GM06990 (cell line): ENCODE data around the gene ENO3.

ENCODE experiments used
- DNase-seq: peaks from one replicate; pipeline ENCODE4 v3.0.0-alpha.2; 2011; ENCODE audit not compliant: insufficient read length; ENCODE audit errors: extremely low read depth
- H3K27me3 ChIP-seq: replicated peaks from 2 replicates; pipeline ENCODE4 v1.6.0; 2011; ENCODE audit warnings: low read length; ENCODE audit not compliant: control insufficient read depth, insufficient read depth
- H3K36me3 ChIP-seq: 2 replicates; pipeline ENCODE4 v1.5.1; 2011; ENCODE audit warnings: low read length; ENCODE audit not compliant: control insufficient read depth, insufficient read depth
- H3K4me3 ChIP-seq: replicated peaks from 2 replicates; pipeline ENCODE4 v1.5.1; 2011; ENCODE audit warnings: low read depth, mild to moderate bottlenecking, control low read depth, low read length
- CTCF ChIP-seq: IDR thresholded peaks from 2 replicates; pipeline ENCODE4 v1.5.1; 2011; ENCODE audit warnings: low read length, control low read depth, mild to moderate bottlenecking, inconsistent platforms; ENCODE audit not compliant: insufficient read depth, poor library complexity, severe bottlenecking

The ENO3 gene

GRCh38 chr17:4934173-4934979 lies 16.5 kb upstream of the ENO3 start:
- Histone ChIP-seq H3K36me3 (peaks cover 22% of the 10 kb centered on the region), H3K27me3 (no peaks in the 10 kb centered on the region), H3K4me3 (no peak overlapping the region)
- DNase-seq, result peak; percentile 59
- peak; percentile 15 for TF ChIP-seq CTCF

- TF ChIP-seq CTCF, result no peak
- peaks cover 22% of the 10 kb centered on the region for H3K36me3 ChIP-seq
- no peak for DNase-seq
- no peak overlapping the region for H3K4me3 ChIP-seq
- H3K27me3 ChIP-seq, result no peaks in the 10 kb centered on the region
Measured at GRCh38 chr17:4935650-4936049, 15.3 kb upstream of the ENO3 start.

- Histone ChIP-seq H3K36me3 (peaks cover 22% of the 10 kb centered on the region), H3K4me3 (no peak overlapping the region), H3K27me3 (no peaks in the 10 kb centered on the region)
- no peak for TF ChIP-seq CTCF
- DNase-seq, result no peak
Measured at GRCh38 chr17:4936436-4936835, 14.5 kb upstream of the ENO3 start.

GRCh38 chr17:4937553-4937952 lies 13.4 kb upstream of the ENO3 start:
- Histone ChIP-seq H3K27me3 (no peaks in the 10 kb centered on the region), H3K36me3 (peaks cover 22% of the 10 kb centered on the region), H3K4me3 (no peak overlapping the region)
- TF ChIP-seq CTCF, result no peak
- DNase-seq, result no peak

- Histone ChIP-seq H3K4me3 (no peak overlapping the region), H3K27me3 (no peaks in the 10 kb centered on the region), H3K36me3 (peaks cover 21% of the 10 kb centered on the region)
- no peak for DNase-seq
- no peak for TF ChIP-seq CTCF
Measured at GRCh38 chr17:4938069-4938491, 12.8 kb upstream of the ENO3 start.
